HepG2 (cell line): Measurements from ENCODE around the gene SCML1. TPM values are rescaled to one million over a fixed set of nuclear protein-coding genes. Genes with fewer than 3 reads are reported as not detected.

Experiments used
- ATAC-seq: fragments of 200-7000 bp; cut with Tn5 transposase; 3 replicates; pipeline ENCODE4 v1.9.1; 2020; ENCODE audit warnings: mild to moderate bottlenecking, moderate library complexity
- BruUV-seq: library from RNA; stranded (reverse); fragments of 400-500 nt; replicated peaks from 2 replicates; lab custom pipeline; 2021; lab: Mats Ljungman, UMichigan
- CTCF ChIA-PET: fragments of 300-600 bp; formaldehyde crosslinking; extraction: SDS; loops from one replicate; lab custom pipeline; 2021; ENCODE audit warnings: low total read pairs, inconsistent platforms, low intra/inter-chr PET ratio; lab: Yijun Ruan, JAX
- POLR2A ChIA-PET: fragments of 350-600 bp; sonication (Branson Sonifier 250); formaldehyde crosslinking; loops from one replicate; lab custom pipeline; 2020; ENCODE audit warnings: antibody characterized with exemption, inconsistent platforms; lab: Yijun Ruan, JAX
- DNase-seq: peaks from one replicate; pipeline ENCODE4 v3.0.0-alpha.2; 2015; ENCODE audit warnings: low spot score
- FAIRE-seq: peaks from 3 replicates; lab custom pipeline; 2011; peaks lifted over from hg19 to GRCh38; lab: Jason Lieb, UNC
- H2AFZ ChIP-seq: one replicate; pipeline ENCODE4 v1.6.1; 2011; ENCODE audit warnings: low read length, inconsistent platforms
- H3K27ac ChIP-seq: fragments of 300-600 bp; 3 replicates; pipeline ENCODE4 v1.8.0; 2011; ENCODE audit warnings: mixed run types, mild to moderate bottlenecking, mixed read lengths, low read length, inconsistent platforms; ENCODE audit not compliant: insufficient read depth; ENCODE audit errors: extremely low read length
- H3K27me3 ChIP-seq, 2 experiments: fragments of 200-600 bp in 1 of 2; 2 replicates in 1 of 2; 3 replicates in 1 of 2; pipeline versions ENCODE4 v1.6.0 to v1.8.0; 2011; ENCODE audit warnings: low read length in 2 of 2, mild to moderate bottlenecking in 2 of 2, moderate library complexity in 2 of 2, inconsistent platforms in 1 of 2; ENCODE audit not compliant: insufficient read depth in 2 of 2, control insufficient read depth in 1 of 2
- H3K36me3 ChIP-seq, 2 experiments: fragments of 200-600 bp in 1 of 2; replicated peaks in 1 of 2; 2 replicates in 1 of 2; 3 replicates in 1 of 2; pipeline versions ENCODE4 v1.5.1 to v1.8.0; 2011; ENCODE audit warnings: low read length in 2 of 2, inconsistent platforms in 1 of 2; ENCODE audit not compliant: insufficient read depth in 2 of 2, control insufficient read depth in 1 of 2
- H3K4me1 ChIP-seq: 2 replicates; pipeline ENCODE4 v1.5.1; 2012; ENCODE audit warnings: low read length, inconsistent platforms; ENCODE audit not compliant: insufficient read depth
- H3K4me2 ChIP-seq: 2 replicates; pipeline ENCODE4 v1.6.0; 2011; ENCODE audit warnings: low read depth, low read length, inconsistent platforms
- H3K4me3 ChIP-seq, 3 experiments: fragments of 200-600 bp in 1 of 3; sonication (generic), shearing (Covaris generic) in 1 of 3; replicated peaks in 1 of 3; 2 replicates each; pipeline ENCODE4 v1.5.1; 2011 to 2016; ENCODE audit warnings: low read length in 3 of 3, inconsistent platforms in 2 of 3, low read depth in 2 of 3, mild to moderate bottlenecking in 2 of 3, control low read depth in 1 of 3, mixed read lengths in 1 of 3; ENCODE audit not compliant: insufficient read depth in 1 of 3
- H3K79me2 ChIP-seq: one replicate; pipeline ENCODE4 v1.6.1; 2011; ENCODE audit warnings: low read length, inconsistent platforms; ENCODE audit not compliant: insufficient read depth
- H3K9ac ChIP-seq: 2 replicates; pipeline ENCODE4 v1.6.0; 2011; ENCODE audit warnings: mild to moderate bottlenecking, low read depth, low read length, inconsistent platforms; ENCODE audit not compliant: insufficient read depth
- H3K9me3 ChIP-seq: 2 replicates; pipeline ENCODE4 v1.5.1; 2012; ENCODE audit warnings: mild to moderate bottlenecking, low read length
- H4K20me1 ChIP-seq: 2 replicates; pipeline ENCODE4 v1.6.0; 2011; ENCODE audit warnings: inconsistent platforms, mild to moderate bottlenecking, low read length, moderate library complexity; ENCODE audit not compliant: insufficient read depth
- ATF2 ChIP-seq: sonication (generic); formaldehyde crosslinking; IDR thresholded peaks from 2 replicates; pipeline ENCODE4 v1.4.0; 2020; ENCODE audit warnings: missing genetic modification reagents
- ATF3 ChIP-seq: sonication (generic); formaldehyde crosslinking; IDR thresholded peaks from 2 replicates; pipeline ENCODE4 v1.4.0; 2020; ENCODE audit warnings: missing genetic modification reagents
- CCAR2 ChIP-seq: fragments of 200-400 bp; formaldehyde crosslinking; optimal IDR thresholded peaks from 2 replicates; pipeline ENCODE3; 2018; ENCODE audit warnings: low read depth, mild to moderate bottlenecking, low read length, moderate library complexity
- CEBPG ChIP-seq: IDR thresholded peaks from 2 replicates; pipeline ENCODE4 v1.6.1; 2016
- EP300 ChIP-seq, 3 experiments: sonication (generic) in 1 of 3; formaldehyde crosslinking in 1 of 3; IDR thresholded peaks; 2 replicates each; pipeline versions ENCODE4 v1.5.1 to v1.6.1; 2011 to 2020; ENCODE audit warnings: low read depth in 2 of 3, low read length in 2 of 3, borderline replicate concordance in 1 of 3, improper control_type of control experiment in 1 of 3, mild to moderate bottlenecking in 1 of 3, missing genetic modification reagents in 1 of 3, moderate library complexity in 1 of 3
- ETS1 ChIP-seq: sonication (generic); formaldehyde crosslinking; IDR thresholded peaks from 2 replicates; pipeline ENCODE4 v1.4.0; 2020; ENCODE audit warnings: missing genetic modification reagents
- FLYWCH1 ChIP-seq: sonication (generic); formaldehyde crosslinking; IDR thresholded peaks from 2 replicates; pipeline ENCODE4 v1.8.1; 2023; ENCODE audit warnings: mild to moderate bottlenecking, missing genetic modification reagents
- FOXO4 ChIP-seq: sonication (generic); formaldehyde crosslinking; conservative IDR thresholded peaks from 2 replicates; pipeline ENCODE4 v1.8.1; 2023; ENCODE audit warnings: missing genetic modification reagents
- HDAC2 ChIP-seq: sonication (generic); formaldehyde crosslinking; IDR thresholded peaks from 2 replicates; pipeline ENCODE4 v1.4.0; 2020; ENCODE audit warnings: missing genetic modification reagents
- JUN ChIP-seq: sonication (generic); formaldehyde crosslinking; IDR thresholded peaks from 2 replicates; pipeline ENCODE4 v1.4.0; 2020; ENCODE audit warnings: mild to moderate bottlenecking, missing genetic modification reagents
- JUND ChIP-seq: sonication (generic); formaldehyde crosslinking; IDR thresholded peaks from 2 replicates; pipeline ENCODE4 v1.8.0; 2022; ENCODE audit warnings: mild to moderate bottlenecking, missing genetic modification reagents
- NFYC ChIP-seq: IDR thresholded peaks from 2 replicates; pipeline ENCODE4 v1.6.1; 2016; ENCODE audit warnings: missing genetic modification reagents, missing compliant biosample characterization
- NR3C1 ChIP-seq: sonication (generic); formaldehyde crosslinking; IDR thresholded peaks from 2 replicates; pipeline ENCODE4 v1.4.0; 2020; ENCODE audit warnings: missing genetic modification reagents
- SAP130 ChIP-seq: IDR thresholded peaks from 2 replicates; pipeline ENCODE4 v1.6.1; 2016; ENCODE audit warnings: low read depth
- TEAD3 ChIP-seq: optimal IDR thresholded peaks from 2 replicates; pipeline ENCODE3; 2016; ENCODE audit warnings: borderline replicate concordance
- TGIF2 ChIP-seq: IDR thresholded peaks from 2 replicates; pipeline ENCODE4 v1.6.1; 2016; ENCODE audit warnings: control low read depth, missing compliant biosample characterization
- ZFX ChIP-seq: sonication (generic); formaldehyde crosslinking; IDR thresholded peaks from 2 replicates; pipeline ENCODE4 v1.4.0; 2020; ENCODE audit warnings: mild to moderate bottlenecking, low read depth, missing genetic modification reagents, moderate library complexity
- ZNF138 ChIP-seq: sonication (generic); formaldehyde crosslinking; IDR thresholded peaks from 2 replicates; pipeline ENCODE4 v1.5.0; 2020; ENCODE audit warnings: mild to moderate bottlenecking, low read depth, missing genetic modification reagents
- ZNF292 ChIP-seq: sonication (generic); formaldehyde crosslinking; IDR thresholded peaks from 2 replicates; pipeline ENCODE4 v1.8.1; 2022; ENCODE audit warnings: mild to moderate bottlenecking, low read depth, missing genetic modification reagents, borderline replicate concordance
- ZNF652 ChIP-seq: IDR thresholded peaks from 2 replicates; pipeline ENCODE4 v1.6.1; 2016; ENCODE audit warnings: low read depth, borderline replicate concordance
- ZNF672 ChIP-seq: sonication (generic); formaldehyde crosslinking; IDR thresholded peaks from 2 replicates; pipeline ENCODE4 v1.8.1; 2022; ENCODE audit warnings: missing genetic modification reagents
- WGBS: methylation state at CpG from one replicate; pipeline ENCODE4 v1.1.6; 2017; ENCODE audit warnings: low lambda C conversion rate; 5-methylcytosine and 5-hydroxymethylcytosine counted together
- in situ Hi-C: cut with HindIII; loops from 2 replicates; pipeline ENCODE4 v1.10.0; 2017; ENCODE audit warnings: low pct_unique_long_range_greater_than_20kb; ENCODE audit not compliant: extremely low pct_ligation_motif_present
- intact Hi-C: fragments of 100-400 bp; cut with micrococcal nuclease; formaldehyde crosslinking; loops from one replicate; pipeline ENCODE4 v1.10.0; 2022; ENCODE audit not compliant: unreplicated experiment
- polyA plus RNA-seq, 8 experiments: library from polyadenylated mRNA; depleted of rRNA in 3 of 8; stranded (reverse) in 7 of 8; unstranded in 1 of 8; fragments of >200 nt; fragmentation: Illumina TruSeq in 4 of 8; extraction: Trizol in 4 of 8; gene quantifications; 2 replicates each; pipeline versions ENCODE4 v1.2.1 to v1.2.3, GENCODE V29; 2011 to 2016; ENCODE audit warnings: low read depth in 4 of 8, missing spikeins in 1 of 8, mixed read lengths in 1 of 8; ENCODE audit not compliant: insufficient read depth in 1 of 8
- total RNA-seq, 5 experiments: library from RNA; depleted of rRNA; stranded (reverse); fragments of >200 nt; fragmentation: Illumina TruSeq; extraction: Trizol; gene quantifications; 2 replicates each; pipeline ENCODE4 v1.2.3, GENCODE V29; 2016; ENCODE audit warnings: low read depth in 1 of 5

SCML1 gene
- total and polyA plus RNA-seq, 2 of the 13 experiments (the other 11 are each of a cell fraction or from before 2014, with no cell fraction given): 24.2 to 129 TPM

- TF ChIP-seq ZNF138 (no peak), FLYWCH1 (CRISPR knock-in tag) (no peak), FOXO4 (CRISPR knock-in tag) (no peak), NR3C1 (no peak)
These were observed 32.1 kb upstream of the SCML1 start (continued) for GRCh38 chrX:17705211-17705610.

- DNase-seq: peak; percentile 89
- WGBS: 6% methylated on average over 2 of the region's 4 CpGs
- no peaks in the 10 kb centered on the region for H3K79me2 ChIP-seq
- intact Hi-C loops (loop anchor here (1.0 kb wide), 1 partner anchor 30 kb away; no protein-coding TSS in a partner anchor), in situ Hi-C loops (no loop called here)
- ChIA-PET POLR2A (interaction anchor here (0.8 to 2.4 kb wide), 3 partner anchors 26 to 33 kb away, joined by 5 to 12 read pairs (median 10); partner anchors contain the start of gene SCML1), CTCF (no interaction called here)
- H2AFZ ChIP-seq: no peak overlapping the region
- H3K4me1 ChIP-seq: peaks cover 54% of the 10 kb centered on the region
- no peaks in the 10 kb centered on the region for H4K20me1 ChIP-seq
- H3K9me3 ChIP-seq: no peaks in the 10 kb centered on the region
- no TSS peak for BruUV-seq
- peak overlapping the region; percentile 29; the same call in 1 of the 2 replicates for H3K9ac ChIP-seq
- FAIRE-seq: peak; percentile 93
- H3K4me2 ChIP-seq: peak overlapping the region; percentile 55; the same call in 1 of the 2 replicates
- H3K27me3 ChIP-seq: no peaks in the 10 kb centered on the region
- peak; percentile 86 for ATAC-seq
- H3K36me3 ChIP-seq: no peaks in the 10 kb centered on the region
- peak overlapping the region; percentile 51 for H3K27ac ChIP-seq
- H3K4me3 ChIP-seq: no peak overlapping the region
- peak; percentile 91 for TF ChIP-seq TEAD3
- TF ChIP-seq CCAR2: no peak
- 0 out of 2 replicates have a peak, but pooled peaks have one; percentile 25 for TF ChIP-seq ZFX
- TF ChIP-seq JUND (CRISPR knock-in tag): peak; percentile 41; the same call in 1 of the 2 replicates
- TF ChIP-seq ATF2 (CRISPR knock-in tag): peak; percentile 66; the same call in 1 of the 2 replicates
- TF ChIP-seq ZNF672 (CRISPR knock-in tag): no peak
- TF ChIP-seq ATF3 (CRISPR knock-in tag): 0 out of 2 replicates have a peak, but pooled peaks have one; percentile 39
- TF ChIP-seq EP300 (IDR thresholded peaks at IDR 0.05; ENCODE audit: low read depth in 2 of 2, low read length in 2 of 2): peak in 1 of 2 experiments; percentile 32; a peak in 1 of 4 replicates
- no peak for TF ChIP-seq EP300 (CRISPR knock-in tag; IDR thresholded peaks at IDR 0.05; ENCODE audit: borderline replicate concordance)
- TF ChIP-seq ZNF292 (CRISPR knock-in tag): peak; percentile 42; the same call in 1 of the 2 replicates
- no peak for TF ChIP-seq NFYC (CRISPR knock-in tag)
- 0 out of 2 replicates have a peak, but pooled peaks have one; percentile 28 for TF ChIP-seq TGIF2 (CRISPR knock-in tag)
- TF ChIP-seq CEBPG (CRISPR knock-in tag): peak; percentile 82
- TF ChIP-seq ETS1 (CRISPR knock-in tag): no peak
- TF ChIP-seq JUN (CRISPR knock-in tag): peak; percentile 87
- peak; percentile 30; the same call in 1 of the 2 replicates for TF ChIP-seq HDAC2 (CRISPR knock-in tag)
- TF ChIP-seq ZNF652 (CRISPR knock-in tag): no peak
- peak; percentile 41; the same call in 1 of the 2 replicates for TF ChIP-seq SAP130 (CRISPR knock-in tag)
These were observed 30.6 kb upstream of the SCML1 start for GRCh38 chrX:17706676-17707075.
